ENCODE results near the gene SEMA4F. TPM values are rescaled to one million over a fixed set of nuclear protein-coding genes. Genes with fewer than 3 reads are reported as not detected.

The SEMA4F gene
- total RNA-seq (10 to 100 TPM; 13.3 to 14.3 TPM), polyA plus RNA-seq (ENCODE audit: insufficient read depth, low read depth, low replicate concordance) (9.1 TPM)
- long read RNA-seq, donor 1, full-length matches to known transcripts: 1 of 1 reads
- long read RNA-seq, donor 1, partial matches to known transcripts: 0 of 1 reads
- long read RNA-seq, donor 1, other reads (novel, unspliced or antisense): 0 of 1 reads
- long read RNA-seq, donor 2, full-length matches to known transcripts: 2 of 2 reads
- long read RNA-seq, donor 2, partial matches to known transcripts: 0 of 2 reads
- long read RNA-seq, donor 2, other reads (novel, unspliced or antisense): 0 of 2 reads

GRCh38 chr2:74653985-74654882 is at the start of gene SEMA4F:
SEMA4F (plus strand) TSS chr2:74654247; CDS start chr2:74654377, 130 bp downstream.
- Histone ChIP-seq H3K27ac (peak within 1 kb of the TSS in 1 of 2 donors; percentile 37), H3K4me3 (peak within 1 kb of the TSS; percentile 65 to 66), H3K4me1 (peaks cover 8% of the 10 kb centered on the region), H3K9me3 (no peaks in the 10 kb centered on the region), H3K27me3 (no peaks in the 10 kb centered on the region), H3K36me3 (ENCODE audit: low read depth, missing control alignments) (no peaks in the 10 kb centered on the region)
- 0 to 1% methylated on average over 32 to 66 of the region's 79 CpGs for WGBS, 2 donors
- DNase-seq: peak; percentile 99
- intact Hi-C loops (cut with DNase I; ENCODE audit: low total_unique reads): no loop called here
- TF ChIP-seq POLR2A (IDR thresholded peaks at IDR 0.05) (peak; percentile 18), CTCF (IDR thresholded peaks at IDR 0.05) (no peak)

GRCh38 chr2:74606927-74607326 is 47.1 kb upstream of the SEMA4F start:
- intact Hi-C loops (cut with DNase I; ENCODE audit: low total_unique reads): no loop called here
- 58 to 63% methylated on average over 5 of the region's 5 CpGs for WGBS, 2 donors
- no peak for TF ChIP-seq CTCF (IDR thresholded peaks at IDR 0.05)
- no peak for TF ChIP-seq POLR2A (IDR thresholded peaks at IDR 0.05)
- Histone ChIP-seq H3K4me3 (no peak overlapping the region), H3K4me1 (no peaks in the 10 kb centered on the region), H3K27me3 (no peaks in the 10 kb centered on the region), H3K27ac (no peak overlapping the region), H3K36me3 (ENCODE audit: low read depth, missing control alignments) (no peaks in the 10 kb centered on the region), H3K9me3 (no peaks in the 10 kb centered on the region)
- no peak for DNase-seq

- H3K27ac ChIP-seq: no peak overlapping the region
- intact Hi-C loops (cut with DNase I; ENCODE audit: low total_unique reads): no loop called here
- TF ChIP-seq CTCF (IDR thresholded peaks at IDR 0.05) (no peak), POLR2A (IDR thresholded peaks at IDR 0.05) (no peak)
- no peaks in the 10 kb centered on the region for H3K36me3 ChIP-seq (ENCODE audit: low read depth, missing control alignments)
- no peak for DNase-seq
- 94 to 95% methylated on average over 3 of the region's 3 CpGs for WGBS, 2 donors
- H3K4me1 ChIP-seq: no peaks in the 10 kb centered on the region
- no peaks in the 10 kb centered on the region for H3K27me3 ChIP-seq
- no peaks in the 10 kb centered on the region for H3K9me3 ChIP-seq
- no peak overlapping the region for H3K4me3 ChIP-seq
Observed at GRCh38 chr2:74617122-74617521, 36.9 kb upstream of the SEMA4F start.

- no peaks in the 10 kb centered on the region for H3K9me3 ChIP-seq
- 83 to 91% methylated on average over 6 of the region's 6 CpGs for WGBS, 2 donors
- no peak overlapping the region for H3K4me3 ChIP-seq
- no peaks in the 10 kb centered on the region for H3K4me1 ChIP-seq
- intact Hi-C loops (cut with DNase I; ENCODE audit: low total_unique reads): no loop called here
- no peak overlapping the region for H3K27ac ChIP-seq
- H3K27me3 ChIP-seq: no peaks in the 10 kb centered on the region
- DNase-seq: no peak
- TF ChIP-seq POLR2A (IDR thresholded peaks at IDR 0.05) (no peak), CTCF (IDR thresholded peaks at IDR 0.05) (no peak)
- H3K36me3 ChIP-seq (ENCODE audit: low read depth, missing control alignments): no peaks in the 10 kb centered on the region
Observed at GRCh38 chr2:74618410-74619083, 35.5 kb upstream of the SEMA4F start.
